ENCODE measurements around the gene SCTR. TPM values are rescaled to one million over a fixed set of nuclear protein-coding genes. Genes with fewer than 3 reads are reported as not detected.

SCTR gene
- total and polyA plus RNA-seq, 2 of the 13 experiments (the other 11 are each of a cell fraction or from before 2014, with no cell fraction given), result not detected

GRCh38 chr2:119550346-119550745 lies 26.1 kb upstream of the SCTR start (continued):
- TF ChIP-seq HNF1A (IDR thresholded peaks at IDR 0.05; ENCODE audit: low read depth), result peak; percentile 66
- no peak for TF ChIP-seq HNF1A (CRISPR knock-in tag; IDR thresholded peaks at IDR 0.05; ENCODE audit: borderline replicate concordance)
- no peak for TF ChIP-seq POGZ (CRISPR knock-in tag; IDR thresholded peaks at IDR 0.05)
- TF ChIP-seq KDM6A (CRISPR knock-in tag; IDR thresholded peaks at IDR 0.05; ENCODE audit: low read depth), result no peak
- no peak for TF ChIP-seq AHR (CRISPR knock-in tag; IDR thresholded peaks at IDR 0.05)

GRCh38 chr2:119549241-119549640 lies 25.0 kb upstream of the SCTR start:
- H3K79me2 ChIP-seq (ENCODE audit: insufficient read depth, low read length), result no peaks in the 10 kb centered on the region
- H3K27ac ChIP-seq (ENCODE audit: extremely low read length, insufficient read depth, low read length), result no peak overlapping the region
- in situ Hi-C loops (cut with HindIII; ENCODE audit: extremely low pct_ligation_motif_present, low pct_unique_long_range_greater_than_20kb) (no loop called here), intact Hi-C loops (cut with micrococcal nuclease; ENCODE audit: unreplicated experiment) (no loop called here)
- ATAC-seq (no peak), FAIRE-seq (no peak), DNase-seq (ENCODE audit: low spot score) (no peak)
- H3K4me3 ChIP-seq (replicated peaks in 1 of 3; ENCODE audit: insufficient read depth in 1 of 3, low read depth in 2 of 3, low read length in 3 of 3), result no peak overlapping the region
- no peaks in the 10 kb centered on the region for H3K9me3 ChIP-seq (ENCODE audit: low read length)
- 9% methylated on average over 1 of the region's 1 CpG for WGBS (ENCODE audit: low lambda C conversion rate)
- no peak overlapping the region for H3K4me2 ChIP-seq (ENCODE audit: low read depth, low read length)
- peaks cover 2 to 28% of the 10 kb centered on the region in 2 experiments; a peak in 3 of 5 replicates for H3K27me3 ChIP-seq (ENCODE audit: control insufficient read depth in 1 of 2, insufficient read depth in 2 of 2, low read length in 2 of 2)
- H4K20me1 ChIP-seq (ENCODE audit: insufficient read depth, low read length), result no peaks in the 10 kb centered on the region
- H3K9ac ChIP-seq (ENCODE audit: insufficient read depth, low read depth, low read length), result no peak overlapping the region
- peaks cover 21% of the 10 kb centered on the region for H3K4me1 ChIP-seq (ENCODE audit: insufficient read depth, low read length)
- H3K36me3 ChIP-seq (replicated peaks in 1 of 2; ENCODE audit: control insufficient read depth in 1 of 2, insufficient read depth in 2 of 2, low read length in 2 of 2), result no peaks in the 10 kb centered on the region
- H2AFZ ChIP-seq (ENCODE audit: low read length), result no peak overlapping the region
- CTCF ChIA-PET (ENCODE audit: low intra/inter-chr PET ratio, low total read pairs), result no interaction called here
- BruUV-seq (replicated peaks), result no TSS peak
- POLR2A ChIA-PET, result no interaction called here
- TF ChIP-seq THAP8 (CRISPR knock-in tag; IDR thresholded peaks at IDR 0.05; ENCODE audit: borderline replicate concordance) (no peak), THAP7 (CRISPR knock-in tag; IDR thresholded peaks at IDR 0.05) (no peak), ELK4 (CRISPR knock-in tag; IDR thresholded peaks at IDR 0.05; ENCODE audit: borderline replicate concordance) (no peak), MAFG (CRISPR knock-in tag; IDR thresholded peaks at IDR 0.05) (no peak), HOXA3 (CRISPR knock-in tag; IDR thresholded peaks at IDR 0.05) (no peak), SMAD1 (CRISPR knock-in tag; IDR thresholded peaks at IDR 0.05; ENCODE audit: borderline replicate concordance, low read depth) (no peak), ONECUT2 (CRISPR knock-in tag; IDR thresholded peaks at IDR 0.05) (no peak), SOX5 (CRISPR knock-in tag; IDR thresholded peaks at IDR 0.05; ENCODE audit: borderline replicate concordance) (no peak), REL (CRISPR knock-in tag; conservative IDR thresholded peaks at IDR 0.05) (no peak), CEBPG (CRISPR knock-in tag; IDR thresholded peaks at IDR 0.05) (no peak)
